Uterus (tissue), 4 donors: Measurements from ENCODE around the gene HM13. TPM values are rescaled to one million over a fixed set of nuclear protein-coding genes. Genes with fewer than 3 reads are reported as not detected.
"Not testable (repeated sequence)": the region's sequence is repeated elsewhere in the genome, so short reads cannot be mapped to it uniquely, and the experiment has no call there.

Experiments
- DNase-seq, 2 donors: peaks; one replicate each; pipeline ENCODE4 v3.0.0-alpha.2; 2019 to 2020
- H3K27ac ChIP-seq, 2 donors: fragments of 200-600 bp; sonication (generic); 1 replicate in 1 of 2; 2 replicates in 1 of 2; pipeline ENCODE4 v1.5.1; 2016 to 2018
- H3K27me3 ChIP-seq, 2 donors: fragments of 200-600 bp; sonication (generic); one replicate each; pipeline ENCODE4 v1.5.1; 2018 to 2019; ENCODE audit warnings: control low read depth in 1 of 2
- H3K36me3 ChIP-seq, 2 donors: fragments of 200-600 bp; sonication (generic); one replicate each; pipeline ENCODE4 v1.5.1; 2019; ENCODE audit warnings: control low read depth in 1 of 2
- H3K4me1 ChIP-seq, 2 donors: fragments of 200-600 bp; sonication (generic); one replicate each; pipeline ENCODE4 v1.5.1; 2018 to 2019; ENCODE audit warnings: control low read depth in 1 of 2
- H3K4me3 ChIP-seq, 2 donors: fragments of 200-600 bp; sonication (generic); 1 replicate in 1 of 2; 2 replicates in 1 of 2; pipeline ENCODE4 v1.5.1; 2018 to 2019; ENCODE audit warnings: mild to moderate bottlenecking in 1 of 2
- H3K9me3 ChIP-seq, 2 donors: fragments of 200-600 bp; sonication (generic); one replicate each; pipeline ENCODE4 v1.5.1; 2019; ENCODE audit warnings: control low read depth in 1 of 2
- POLR2A ChIP-seq, 2 donors: fragments of 450-650 bp; IDR thresholded peaks; one replicate each; pipeline ENCODE4 v1.6.1; 2016; ENCODE audit warnings: antibody characterized with exemption in 2 of 2, mild to moderate bottlenecking in 1 of 2, moderate library complexity in 1 of 2
- intact Hi-C: fragments of 100-400 bp; cut with DNase I; formaldehyde crosslinking; loops from one replicate; pipeline ENCODE4 v1.15.1; 2023; ENCODE audit warnings: low total_unique reads
- total RNA-seq, 4 donors: library from RNA; depleted of rRNA in 3 of 4; stranded (reverse); fragments of >200 nt in 3 of 4; gene quantifications; one replicate each; pipeline versions ENCODE4 v1.1.0 to v1.2.4, GENCODE V29; 2014 to 2023
- TF ChIP-seq, protein P1 (sequence below), 4 experiments: fragments of 200-600 bp in 2 of 4; fragments of 450-650 bp in 2 of 4; sonication (generic) in 2 of 4; IDR thresholded peaks; one replicate each; pipeline ENCODE4 v1.5.1; 2016 to 2019; ENCODE audit warnings: antibody characterized with exemption in 4 of 4, mild to moderate bottlenecking in 2 of 4, moderate library complexity in 1 of 4
- donor health status: DM: yes; HTN: yes; CAD: no.

HM13 gene
- total RNA-seq, 4 donors from 2014 or later = 40.7 to 147 (median 56.0) TPM

GRCh38 chr20:31576751-31577150, 62.5 kb downstream of the HM13 start:
- no peak for DNase-seq
- Histone ChIP-seq H3K4me3 (no peak overlapping the region), H3K4me1 (peaks cover 0 to 3% of the 10 kb centered on the region in 2 donors), H3K36me3 (no peaks in the 10 kb centered on the region), H3K27me3 (no peaks in the 10 kb centered on the region), H3K27ac (no peak overlapping the region), H3K9me3 (no peaks in the 10 kb centered on the region)
- TF ChIP-seq, protein P1, sequence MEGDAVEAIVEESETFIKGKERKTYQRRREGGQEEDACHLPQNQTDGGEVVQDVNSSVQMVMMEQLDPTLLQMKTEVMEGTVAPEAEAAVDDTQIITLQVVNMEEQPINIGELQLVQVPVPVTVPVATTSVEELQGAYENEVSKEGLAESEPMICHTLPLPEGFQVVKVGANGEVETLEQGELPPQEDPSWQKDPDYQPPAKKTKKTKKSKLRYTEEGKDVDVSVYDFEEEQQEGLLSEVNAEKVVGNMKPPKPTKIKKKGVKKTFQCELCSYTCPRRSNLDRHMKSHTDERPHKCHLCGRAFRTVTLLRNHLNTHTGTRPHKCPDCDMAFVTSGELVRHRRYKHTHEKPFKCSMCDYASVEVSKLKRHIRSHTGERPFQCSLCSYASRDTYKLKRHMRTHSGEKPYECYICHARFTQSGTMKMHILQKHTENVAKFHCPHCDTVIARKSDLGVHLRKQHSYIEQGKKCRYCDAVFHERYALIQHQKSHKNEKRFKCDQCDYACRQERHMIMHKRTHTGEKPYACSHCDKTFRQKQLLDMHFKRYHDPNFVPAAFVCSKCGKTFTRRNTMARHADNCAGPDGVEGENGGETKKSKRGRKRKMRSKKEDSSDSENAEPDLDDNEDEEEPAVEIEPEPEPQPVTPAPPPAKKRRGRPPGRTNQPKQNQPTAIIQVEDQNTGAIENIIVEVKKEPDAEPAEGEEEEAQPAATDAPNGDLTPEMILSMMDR (IDR thresholded peaks at IDR 0.05) = no peak
- no peak for TF ChIP-seq POLR2A (IDR thresholded peaks at IDR 0.05)
- intact Hi-C loops = no loop called here

GRCh38 chr20:31577194-31577593, 63.0 kb downstream of the HM13 start:
- Histone ChIP-seq H3K4me1 (peaks cover 0 to 3% of the 10 kb centered on the region in 2 donors), H3K27me3 (no peaks in the 10 kb centered on the region), H3K27ac (no peak overlapping the region), H3K4me3 (no peak overlapping the region), H3K36me3 (no peaks in the 10 kb centered on the region), H3K9me3 (no peaks in the 10 kb centered on the region)
- TF ChIP-seq, protein P1 (IDR thresholded peaks at IDR 0.05) = no peak
- no peak for TF ChIP-seq POLR2A (IDR thresholded peaks at IDR 0.05)
- intact Hi-C loops = no loop called here
- DNase-seq = no peak

GRCh38 chr20:31578448-31579138, 64.4 kb downstream of the HM13 start:
- TF ChIP-seq, protein P1 (IDR thresholded peaks at IDR 0.05) = no peak
- TF ChIP-seq POLR2A (IDR thresholded peaks at IDR 0.05) = no peak
- intact Hi-C loops = no loop called here
- H3K27ac ChIP-seq = no peak overlapping the region

DNA sequence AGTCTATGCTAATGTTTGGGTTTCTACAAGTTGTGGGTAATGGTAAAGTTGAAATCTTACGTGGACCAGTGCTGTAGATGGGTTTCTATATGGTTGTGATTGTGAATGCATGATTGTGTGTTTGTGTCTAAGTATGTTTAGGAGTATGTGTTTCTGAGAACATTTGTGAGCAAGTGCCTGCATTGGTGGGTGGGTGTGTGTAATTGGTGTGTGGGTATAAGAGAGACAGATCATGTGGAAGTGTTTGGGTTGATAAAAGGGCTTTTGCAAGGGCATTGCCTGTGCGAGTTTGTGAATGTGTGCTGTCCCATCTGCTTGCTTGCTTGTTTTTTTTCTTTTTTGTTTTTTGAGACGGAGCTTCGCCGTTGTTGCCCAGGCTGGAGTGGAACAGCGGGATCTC, 65.0 kb downstream of the HM13 start:
- H3K36me3 ChIP-seq = no peaks in the 10 kb centered on the region
- intact Hi-C loops = no loop called here
- TF ChIP-seq, protein P1 (IDR thresholded peaks at IDR 0.05) = no peak
- no peak for TF ChIP-seq POLR2A (IDR thresholded peaks at IDR 0.05)
- H3K27ac ChIP-seq = no peak overlapping the region
- no peaks in the 10 kb centered on the region for H3K4me1 ChIP-seq
- H3K4me3 ChIP-seq = no peak overlapping the region
- H3K9me3 ChIP-seq = no peaks in the 10 kb centered on the region
- DNase-seq = no peak
- no peaks in the 10 kb centered on the region for H3K27me3 ChIP-seq

More at GRCh38 chr20:31578448-31579138, 64.4 kb downstream of the HM13 start:
- DNase-seq = no peak
- H3K4me1 ChIP-seq = no peaks in the 10 kb centered on the region
- no peak overlapping the region for H3K4me3 ChIP-seq
- no peaks in the 10 kb centered on the region for H3K27me3 ChIP-seq
- H3K9me3 ChIP-seq = no peaks in the 10 kb centered on the region
- no peaks in the 10 kb centered on the region for H3K36me3 ChIP-seq

DNA sequence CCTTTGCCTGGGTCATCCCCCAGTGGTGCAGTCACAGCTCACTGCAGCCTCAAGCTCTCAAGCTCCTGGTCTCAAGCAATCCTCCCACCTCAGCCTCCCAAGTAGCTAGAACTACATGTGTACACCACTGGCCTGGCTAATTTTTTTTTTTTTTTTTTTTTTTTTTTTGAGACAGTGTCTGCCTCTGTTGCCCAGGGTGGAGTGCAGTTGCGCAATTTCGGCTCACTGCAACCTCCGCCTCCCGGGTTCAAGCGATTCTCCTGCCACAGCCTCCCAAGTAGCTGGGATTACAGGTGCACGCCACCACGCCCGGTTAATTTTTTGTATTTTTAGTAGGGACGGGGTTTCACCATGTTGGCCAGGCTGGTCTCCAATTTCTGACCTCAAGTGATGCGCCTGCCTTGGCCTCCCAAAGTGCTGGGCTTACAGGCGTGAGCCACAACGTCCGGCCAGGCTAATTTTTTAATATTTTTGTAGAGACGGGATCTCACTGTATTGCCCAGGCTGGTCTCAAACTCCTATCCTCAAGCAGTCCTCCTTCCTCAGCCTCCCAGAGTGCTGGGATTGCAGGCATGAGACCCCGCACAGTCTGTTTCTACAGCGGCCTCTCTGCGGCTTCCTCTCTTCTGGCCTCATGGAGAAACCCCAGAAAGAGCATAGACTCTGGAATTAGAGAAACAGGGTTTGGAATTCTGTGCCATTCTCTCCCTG, 65.9 kb downstream of the HM13 start:
- H3K36me3 ChIP-seq, H3K27me3 ChIP-seq, intact Hi-C loops, H3K4me1 ChIP-seq, H3K27ac ChIP-seq, DNase-seq, H3K4me3 ChIP-seq, H3K9me3 ChIP-seq: not testable (repeated sequence)
